GM18499 (cell line): Measurements from ENCODE around the gene MSANTD4.
"Not testable (repeated sequence)": the region's sequence is repeated elsewhere in the genome, so short reads cannot be mapped to it uniquely, and the experiment has no call there.

ENCODE experiments used
- ATAC-seq: cut with Tn5 transposase; IDR thresholded peaks from one replicate; pipeline ENCODE4 v1.9.1; 2021; ENCODE audit warnings: moderate number of reproducible peaks; ENCODE audit not compliant: insufficient read depth, unreplicated experiment

Gene MSANTD4

GRCh38 chr11:106021967-106022794 lies at the start of gene MSANTD4:
Gene MSANTD4 (minus strand): TSS chr11:106022240. CDS start chr11:106010917, 11,323 bp downstream.
- ATAC-seq: peak; percentile 98

- no peak for ATAC-seq
Observed at GRCh38 chr11:106070606-106071005, 48.6 kb upstream of the MSANTD4 start.

GRCh38 chr11:106063009-106063408 lies 41.0 kb upstream of the MSANTD4 start:
- peak; percentile 81 for ATAC-seq

GRCh38 chr11:106061954-106062949 lies 40.2 kb upstream of the MSANTD4 start:
- no peak for ATAC-seq

- no peak for ATAC-seq
Observed at GRCh38 chr11:106061249-106061784, 39.3 kb upstream of the MSANTD4 start.

- no peak for ATAC-seq
Observed at GRCh38 chr11:106059617-106060016, 37.6 kb upstream of the MSANTD4 start.

GRCh38 chr11:106058377-106058776 lies 36.3 kb upstream of the MSANTD4 start:
- ATAC-seq: not testable (repeated sequence)

- ATAC-seq: no peak
Observed at GRCh38 chr11:106051103-106051502, 29.1 kb upstream of the MSANTD4 start.

- no peak for ATAC-seq
Observed at GRCh38 chr11:106049727-106050476, 27.9 kb upstream of the MSANTD4 start.

- no peak for ATAC-seq
Observed at GRCh38 chr11:106047631-106048030, 25.6 kb upstream of the MSANTD4 start.

- ATAC-seq: no peak
Observed at GRCh38 chr11:106043540-106043939, 21.5 kb upstream of the MSANTD4 start.

GRCh38 chr11:106032861-106033260 lies 10.8 kb upstream of the MSANTD4 start:
- ATAC-seq: no peak

- ATAC-seq: no peak
Observed at GRCh38 chr11:106031936-106032335, 9.9 kb upstream of the MSANTD4 start.

- ATAC-seq: no peak
Observed at GRCh38 chr11:106031202-106031810, 9.3 kb upstream of the MSANTD4 start.

GRCh38 chr11:106030609-106031008 lies 8.6 kb upstream of the MSANTD4 start:
- no peak for ATAC-seq

GRCh38 chr11:106022795-106023275 lies 795 bp upstream of the MSANTD4 start:
- no peak for ATAC-seq

GRCh38 chr11:106021181-106021966 lies 666 bp downstream of the MSANTD4 start:
- no peak for ATAC-seq

GRCh38 chr11:106017093-106017492 lies 4.9 kb downstream of the MSANTD4 start:
- no peak for ATAC-seq

- no peak for ATAC-seq
Observed at GRCh38 chr11:106015066-106015465, 7.0 kb downstream of the MSANTD4 start.
